Measurements from ENCODE around the gene TEX36. TPM values are rescaled to one million over a fixed set of nuclear protein-coding genes. Genes with fewer than 3 reads are reported as not detected.

Gene TEX36
- total and polyA plus RNA-seq, 2 donors (not counting 1 experiment from before 2014, with no cell fraction given) = not detected

- DNase-seq (no peak), ATAC-seq (ENCODE audit: low read depth) (no peak)
- no peak overlapping the region for H3K27ac Mint-ChIP-seq
- WGBS (ENCODE audit: insufficient coverage) = 84% methylated on average over 5 of the region's 5 CpGs
- ChIA-PET POLR2A (no interaction called here), CTCF (no interaction called here)
- intact Hi-C loops (cut with micrococcal nuclease) = no loop called here
- TF ChIP-seq EZH2 (IDR thresholded peaks at IDR 0.05; ENCODE audit: borderline replicate concordance, insufficient read depth, low read depth, low read length, poor library complexity, severe bottlenecking) = no peak
- TF ChIP-seq, protein P1, sequence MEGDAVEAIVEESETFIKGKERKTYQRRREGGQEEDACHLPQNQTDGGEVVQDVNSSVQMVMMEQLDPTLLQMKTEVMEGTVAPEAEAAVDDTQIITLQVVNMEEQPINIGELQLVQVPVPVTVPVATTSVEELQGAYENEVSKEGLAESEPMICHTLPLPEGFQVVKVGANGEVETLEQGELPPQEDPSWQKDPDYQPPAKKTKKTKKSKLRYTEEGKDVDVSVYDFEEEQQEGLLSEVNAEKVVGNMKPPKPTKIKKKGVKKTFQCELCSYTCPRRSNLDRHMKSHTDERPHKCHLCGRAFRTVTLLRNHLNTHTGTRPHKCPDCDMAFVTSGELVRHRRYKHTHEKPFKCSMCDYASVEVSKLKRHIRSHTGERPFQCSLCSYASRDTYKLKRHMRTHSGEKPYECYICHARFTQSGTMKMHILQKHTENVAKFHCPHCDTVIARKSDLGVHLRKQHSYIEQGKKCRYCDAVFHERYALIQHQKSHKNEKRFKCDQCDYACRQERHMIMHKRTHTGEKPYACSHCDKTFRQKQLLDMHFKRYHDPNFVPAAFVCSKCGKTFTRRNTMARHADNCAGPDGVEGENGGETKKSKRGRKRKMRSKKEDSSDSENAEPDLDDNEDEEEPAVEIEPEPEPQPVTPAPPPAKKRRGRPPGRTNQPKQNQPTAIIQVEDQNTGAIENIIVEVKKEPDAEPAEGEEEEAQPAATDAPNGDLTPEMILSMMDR (IDR thresholded peaks at IDR 0.05) = no peak
- peaks cover 22% of the 10 kb centered on the region for H3K27me3 Mint-ChIP-seq
- Histone ChIP-seq H3K79me2 (ENCODE audit: control insufficient read depth, insufficient read depth, low read length) (no peaks in the 10 kb centered on the region), H3K4me2 (replicated peaks; ENCODE audit: low read depth, low read length, poor library complexity, severe bottlenecking) (no peak overlapping the region), H3K4me3 (ENCODE audit: control extremely low read depth in 1 of 5, extremely low read depth in 1 of 5, insufficient read depth in 1 of 5, low read depth in 2 of 5, low read length in 4 of 5) (no peak overlapping the region), H3K27ac (ENCODE audit: low read length in 2 of 2) (no peak overlapping the region), H3K4me1 (ENCODE audit: control insufficient read depth in 2 of 2, insufficient read depth in 2 of 2, low read length in 2 of 2) (no peaks in the 10 kb centered on the region), H3K27me3 (replicated peaks in 1 of 4; ENCODE audit: control extremely low read depth in 1 of 4, control insufficient read depth in 3 of 4, insufficient read depth in 4 of 4, low read length in 3 of 4) (no peaks in the 10 kb centered on the region), H3K9me3 (ENCODE audit: control extremely low read depth in 1 of 3, control insufficient read depth in 2 of 3, insufficient read depth in 1 of 3, low read length in 2 of 3) (no peaks in the 10 kb centered on the region), H4K20me1 (ENCODE audit: control insufficient read depth, insufficient read depth, low read length, poor library complexity, severe bottlenecking) (no peaks in the 10 kb centered on the region), H3K36me3 (replicated peaks in 1 of 2; ENCODE audit: control extremely low read depth in 1 of 2, control insufficient read depth in 1 of 2, extremely low read depth in 1 of 2, insufficient read depth in 2 of 2, low read length in 1 of 2) (no peaks in the 10 kb centered on the region), H2AFZ (ENCODE audit: insufficient read depth, low read depth, low read length, poor library complexity, severe bottlenecking) (no peak overlapping the region), H3K9ac (ENCODE audit: low read length) (no peak overlapping the region)
- H3K4me1 Mint-ChIP-seq = no peaks in the 10 kb centered on the region
- H3K9me3 Mint-ChIP-seq (ENCODE audit: insufficient read depth) = no peaks in the 10 kb centered on the region
- H3K4me3 Mint-ChIP-seq = no peak overlapping the region
Observed at GRCh38 chr10:125634606-125635005, 48.4 kb downstream of the TEX36 start.

DNA sequence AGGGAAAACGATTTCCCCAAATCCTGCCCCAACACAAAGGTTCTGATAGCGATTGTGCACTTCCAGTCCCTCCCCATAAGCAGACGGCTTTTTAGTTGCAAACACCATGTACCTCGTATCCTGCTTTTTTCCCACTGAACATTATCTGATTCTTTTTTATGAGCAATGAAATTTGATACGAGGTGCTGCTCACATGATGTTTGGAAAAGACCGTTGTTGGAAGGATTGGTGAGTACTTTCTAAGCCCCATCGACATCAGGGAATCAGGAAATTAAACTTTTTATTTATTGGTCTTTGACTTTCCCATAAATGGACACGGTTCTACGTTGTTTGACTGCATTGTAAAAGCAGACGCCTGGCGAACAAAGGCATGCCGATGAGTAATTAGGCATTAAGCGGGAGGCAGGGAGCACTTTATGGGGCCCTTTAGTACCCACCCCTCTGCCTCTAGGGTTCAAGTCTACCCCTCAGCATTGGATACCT lies 49.4 kb downstream of the TEX36 start:
- Mint-ChIP-seq H3K9me3 (ENCODE audit: insufficient read depth) (no peaks in the 10 kb centered on the region), H3K4me1 (no peaks in the 10 kb centered on the region), H3K27ac (no peak overlapping the region), H3K4me3 (no peak overlapping the region), H3K27me3 (peaks cover 18% of the 10 kb centered on the region)
- ATAC-seq (ENCODE audit: low read depth) (no peak), DNase-seq (no peak)
- TF ChIP-seq EZH2 (IDR thresholded peaks at IDR 0.05; ENCODE audit: borderline replicate concordance, insufficient read depth, low read depth, low read length, poor library complexity, severe bottlenecking) = no peak
- TF ChIP-seq, protein P1 (IDR thresholded peaks at IDR 0.05) = no peak
- Histone ChIP-seq H3K4me3 (ENCODE audit: control extremely low read depth in 1 of 5, extremely low read depth in 1 of 5, insufficient read depth in 1 of 5, low read depth in 2 of 5, low read length in 4 of 5) (no peak overlapping the region), H3K4me2 (replicated peaks; ENCODE audit: low read depth, low read length, poor library complexity, severe bottlenecking) (no peak overlapping the region), H4K20me1 (ENCODE audit: control insufficient read depth, insufficient read depth, low read length, poor library complexity, severe bottlenecking) (no peaks in the 10 kb centered on the region), H3K27me3 (replicated peaks in 1 of 4; ENCODE audit: control extremely low read depth in 1 of 4, control insufficient read depth in 3 of 4, insufficient read depth in 4 of 4, low read length in 3 of 4) (no peaks in the 10 kb centered on the region), H2AFZ (ENCODE audit: insufficient read depth, low read depth, low read length, poor library complexity, severe bottlenecking) (no peak overlapping the region), H3K9me3 (ENCODE audit: control extremely low read depth in 1 of 3, control insufficient read depth in 2 of 3, insufficient read depth in 1 of 3, low read length in 2 of 3) (no peaks in the 10 kb centered on the region), H3K36me3 (replicated peaks in 1 of 2; ENCODE audit: control extremely low read depth in 1 of 2, control insufficient read depth in 1 of 2, extremely low read depth in 1 of 2, insufficient read depth in 2 of 2, low read length in 1 of 2) (no peaks in the 10 kb centered on the region), H3K27ac (ENCODE audit: low read length in 2 of 2) (no peak overlapping the region), H3K79me2 (ENCODE audit: control insufficient read depth, insufficient read depth, low read length) (no peaks in the 10 kb centered on the region), H3K4me1 (ENCODE audit: control insufficient read depth in 2 of 2, insufficient read depth in 2 of 2, low read length in 2 of 2) (no peaks in the 10 kb centered on the region), H3K9ac (ENCODE audit: low read length) (no peak overlapping the region)
- intact Hi-C loops (cut with micrococcal nuclease) = no loop called here
- POLR2A ChIA-PET = no interaction called here
- CTCF ChIA-PET = no interaction called here
- WGBS (ENCODE audit: insufficient coverage) = 74% methylated on average over 6 of the region's 13 CpGs
